Fibroblast of the aortic adventitia (primary cell): ENCODE results near the gene DTNB. TPM values are rescaled to one million over a fixed set of nuclear protein-coding genes. Genes with fewer than 3 reads are reported as not detected.

Source experiments
- DNase-seq: peaks from one replicate; pipeline ENCODE4 v3.0.0-alpha.2; 2010; ENCODE audit warnings: low read depth
- H3K4me3 ChIP-seq: 2 replicates; pipeline ENCODE4 v1.5.1; 2011; ENCODE audit warnings: low read depth, mild to moderate bottlenecking, control low read depth, low read length, moderate library complexity
- CTCF ChIP-seq: IDR thresholded peaks from 2 replicates; pipeline ENCODE4 v1.5.1; 2011; ENCODE audit warnings: mild to moderate bottlenecking, low read length, control low read depth, inconsistent platforms; ENCODE audit not compliant: insufficient read depth
- total RNA-seq: library from RNA; depleted of rRNA; stranded (reverse); fragments of >200 nt; gene quantifications from 2 replicates; pipeline ENCODE4 v1.2.3, GENCODE V29; 2012; ENCODE audit warnings: low replicate concordance

Gene DTNB
- total RNA-seq, 1 donor, result 11.7 TPM

DNA sequence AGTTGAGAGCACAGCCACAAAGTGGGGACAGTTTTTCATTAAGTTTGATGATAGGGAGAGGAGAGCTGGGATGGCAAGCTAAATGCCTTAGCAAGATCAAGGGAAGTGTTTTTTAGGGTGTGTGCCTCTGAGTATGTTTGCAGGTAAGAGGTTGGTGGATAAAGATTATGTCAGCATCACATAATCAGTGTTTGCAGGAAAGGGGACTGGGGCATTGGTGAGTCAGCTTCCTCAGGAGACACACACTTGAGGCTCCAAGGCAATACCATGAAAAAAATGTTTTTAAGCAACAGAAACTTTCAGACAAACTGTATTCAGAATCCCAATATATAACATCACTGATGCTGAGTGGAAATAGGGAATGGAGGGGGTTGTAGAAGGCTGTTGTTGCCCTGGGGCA, 25.4 kb upstream of the DTNB start:
- DNase-seq, result peak; percentile 14
- TF ChIP-seq CTCF, result no peak
- no peak overlapping the region for H3K4me3 ChIP-seq

DNA sequence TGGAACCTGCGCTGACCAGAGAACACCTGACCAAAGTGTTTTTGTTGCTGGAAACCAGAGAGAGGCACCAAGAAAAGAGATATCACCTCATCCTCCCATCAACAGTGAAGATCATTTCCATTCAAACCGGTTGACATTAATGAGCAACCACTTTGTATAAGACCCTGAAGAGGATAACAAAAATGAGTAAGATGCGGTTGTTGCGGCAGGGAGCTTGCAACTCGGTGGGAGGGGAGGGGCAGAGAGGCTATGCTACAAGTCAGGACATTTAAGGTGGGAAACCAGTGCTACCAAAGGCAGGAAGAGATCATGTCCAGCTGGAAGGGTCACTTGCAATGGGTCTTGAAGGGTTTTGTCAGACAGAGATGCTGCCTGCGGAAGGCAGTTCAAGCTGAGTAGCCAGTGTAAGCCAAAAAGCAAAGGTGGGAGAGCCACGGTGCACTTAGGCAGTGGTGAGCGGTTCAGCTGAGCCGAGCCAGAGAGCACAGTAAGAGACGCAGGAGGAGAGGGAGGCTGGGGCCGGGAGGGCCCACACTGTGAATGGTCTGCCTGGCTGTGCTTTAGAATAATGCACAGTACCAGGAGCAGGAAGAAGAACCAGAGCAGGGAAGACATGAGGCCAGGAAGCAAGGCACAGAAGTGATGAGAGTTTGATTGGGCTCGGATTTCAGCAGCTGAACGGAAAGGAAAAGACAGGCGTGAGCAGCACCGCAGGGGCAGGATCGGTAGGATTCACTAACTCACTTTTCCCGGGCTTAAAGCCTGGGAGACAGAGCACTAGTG, 24.4 kb upstream of the DTNB start:
- no peak for TF ChIP-seq CTCF
- no peak for DNase-seq

GRCh38 chr2:25692737-25693445, 19.5 kb upstream of the DTNB start:
- H3K4me3 ChIP-seq, result no peak overlapping the region
- DNase-seq, result no peak
- no peak for TF ChIP-seq CTCF

More for the DNA sequence above, 24.4 kb upstream of the DTNB start:
- no peak overlapping the region for H3K4me3 ChIP-seq

GRCh38 chr2:25692143-25692542, 18.8 kb upstream of the DTNB start:
- TF ChIP-seq CTCF, result no peak
- DNase-seq, result peak; percentile 55
- no peak overlapping the region for H3K4me3 ChIP-seq

DNA sequence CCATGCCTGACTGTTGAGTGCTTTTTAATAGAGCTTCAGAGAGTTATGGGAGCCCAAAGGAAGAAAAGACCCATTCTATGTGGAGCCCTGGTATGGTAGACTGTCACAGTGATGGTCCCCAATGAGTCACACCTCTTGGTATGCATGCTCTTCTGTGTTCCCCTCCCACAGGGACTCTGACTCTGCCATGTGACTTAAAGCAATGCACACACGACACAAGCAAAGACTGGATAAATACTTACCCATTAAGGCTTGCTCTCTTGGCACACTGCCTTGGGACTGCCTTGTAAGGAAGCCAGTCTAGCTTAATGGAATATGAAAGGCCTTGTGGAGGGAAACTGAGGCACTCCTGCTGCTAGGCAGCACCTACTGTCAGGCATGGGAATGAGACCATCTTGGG, 16.7 kb upstream of the DTNB start:
- no peak overlapping the region for H3K4me3 ChIP-seq
- TF ChIP-seq CTCF, result no peak
- no peak for DNase-seq

- no peak overlapping the region for H3K4me3 ChIP-seq
- no peak for TF ChIP-seq CTCF
- DNase-seq, result no peak
These were observed 14.9 kb upstream of the DTNB start for GRCh38 chr2:25688236-25688635.
